NCI-H446 treated with DMSO at 0.1 percent for 48 hours (cell line): ENCODE measurements around the gene ZDHHC3.
"Not testable (repeated sequence)": the region's sequence is repeated elsewhere in the genome, so short reads cannot be mapped to it uniquely, and the experiment has no call there.

Experiments used
- DNase-seq: peaks from one replicate; lab custom pipeline; 2025; lab: John Stamatoyannopoulos, UW

Gene ZDHHC3

DNA sequence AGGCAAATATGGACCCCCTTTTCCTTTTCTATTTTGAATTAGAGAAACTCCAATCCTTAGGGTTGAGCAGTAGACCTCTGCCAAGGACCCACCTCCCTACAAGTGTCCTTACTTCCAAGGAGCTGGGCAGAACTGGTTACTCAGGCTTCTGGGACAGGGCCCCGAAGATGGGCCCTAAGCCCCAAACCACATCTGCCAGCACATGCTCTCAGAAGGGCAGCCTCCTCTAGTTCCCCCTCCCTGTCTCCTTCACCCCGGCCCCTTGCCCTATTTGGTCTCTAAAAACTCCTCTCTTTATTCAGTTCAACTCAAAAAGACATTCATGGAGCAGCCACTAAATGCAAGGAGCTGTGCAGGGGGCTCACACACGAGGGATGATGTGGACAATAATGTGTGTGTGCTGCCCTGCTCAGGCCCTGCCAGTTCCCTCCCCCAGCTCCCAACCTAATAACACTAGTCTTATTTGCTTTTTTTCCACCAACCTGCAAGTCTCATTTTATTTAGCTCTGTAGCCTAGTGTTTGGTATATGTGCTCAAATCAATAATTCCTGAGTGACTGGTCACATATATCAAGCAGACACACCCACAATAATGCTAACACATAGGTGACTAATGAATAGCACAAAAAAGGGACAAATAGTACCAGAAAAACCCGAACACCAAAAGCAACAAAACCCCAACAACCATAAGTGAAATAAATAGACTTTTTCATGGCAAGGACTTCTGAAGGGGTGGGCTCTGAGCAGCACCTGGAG, 12.2 kb downstream of the ZDHHC3 start:
- DNase-seq: no peak

DNA sequence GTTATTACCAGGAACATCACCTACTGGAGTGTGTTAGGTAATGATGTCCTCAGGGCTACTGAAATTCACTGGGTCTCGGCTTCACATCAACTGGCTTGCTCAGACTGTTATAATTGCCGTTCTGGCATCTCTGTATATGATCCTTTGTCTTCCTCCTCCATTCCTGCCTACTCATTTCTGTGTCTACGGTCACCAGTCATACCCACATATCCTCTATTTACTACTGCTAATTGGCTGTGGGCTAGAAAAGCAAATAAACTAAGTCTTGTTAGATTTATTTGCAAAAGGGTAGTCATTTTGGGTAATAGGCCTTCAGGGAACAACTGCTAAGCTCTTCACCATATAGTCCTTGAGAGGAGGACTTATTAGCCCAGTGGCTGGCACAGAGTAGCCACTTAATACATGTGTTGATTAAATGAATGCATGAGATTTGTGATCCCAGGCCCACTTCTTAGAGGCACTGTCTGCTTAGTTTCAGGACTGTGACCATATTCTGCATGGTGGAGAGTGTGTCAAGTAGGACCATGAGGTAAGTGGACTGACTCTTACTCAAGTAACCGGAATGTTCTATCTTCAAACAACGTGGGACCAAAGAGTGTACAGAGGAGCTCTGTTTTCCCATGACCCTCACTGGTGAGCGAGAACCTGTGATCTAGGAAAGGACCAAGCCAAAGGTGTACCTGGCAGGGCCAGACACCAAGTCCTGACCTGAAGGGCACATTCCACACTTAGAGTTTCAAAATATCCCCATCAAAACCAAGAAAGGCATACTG, 13.2 kb downstream of the ZDHHC3 start:
- no peak for DNase-seq

DNA sequence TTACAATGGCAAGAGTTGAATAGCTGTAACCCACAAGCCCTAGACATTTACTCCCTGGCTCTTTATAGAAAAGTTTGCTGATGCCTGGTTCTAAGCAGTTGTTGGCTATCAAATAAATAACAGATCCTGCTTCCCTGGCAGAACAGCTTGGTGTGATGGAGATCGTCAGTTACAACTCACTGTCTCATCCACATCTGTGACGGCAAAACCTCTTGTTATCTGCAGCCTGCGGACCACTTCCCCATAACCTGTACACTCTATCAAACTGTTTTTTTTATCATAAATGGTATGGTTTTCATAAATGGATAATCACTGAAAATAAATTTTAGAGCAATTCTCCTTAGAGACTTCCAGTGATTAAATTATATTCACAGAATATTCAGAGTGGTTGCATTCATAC, 14.1 kb downstream of the ZDHHC3 start:
- no peak for DNase-seq

DNA sequence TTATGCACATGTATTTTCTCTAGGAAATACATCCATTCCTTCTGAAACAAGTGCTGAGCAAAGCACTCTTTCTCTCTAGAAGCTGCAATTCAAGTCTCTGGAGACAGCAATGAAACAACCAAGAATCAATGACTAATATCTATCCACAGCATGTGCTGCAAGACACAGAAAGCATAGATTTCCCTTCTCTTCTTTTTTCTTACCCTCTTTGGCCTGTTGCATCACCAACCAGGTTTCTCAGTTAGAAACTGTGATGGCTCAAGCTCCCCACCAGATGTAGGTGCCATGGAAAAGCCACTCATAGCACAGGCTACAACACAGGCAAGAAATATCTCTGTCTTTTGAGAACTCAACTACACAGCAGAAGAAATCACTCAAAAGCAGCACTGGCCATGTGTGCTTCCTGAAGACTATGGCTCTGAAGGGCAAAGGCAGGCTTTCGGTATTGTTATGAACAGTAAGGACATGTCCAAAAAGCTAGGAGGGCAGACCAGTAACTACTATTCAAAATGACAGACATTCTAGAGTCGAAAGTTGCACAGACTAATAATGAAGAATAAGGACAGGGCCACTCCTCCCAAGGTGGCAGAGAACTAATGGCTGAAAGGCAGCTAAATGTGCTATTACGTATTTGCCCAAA, 15.5 kb downstream of the ZDHHC3 start:
- no peak for DNase-seq

DNA sequence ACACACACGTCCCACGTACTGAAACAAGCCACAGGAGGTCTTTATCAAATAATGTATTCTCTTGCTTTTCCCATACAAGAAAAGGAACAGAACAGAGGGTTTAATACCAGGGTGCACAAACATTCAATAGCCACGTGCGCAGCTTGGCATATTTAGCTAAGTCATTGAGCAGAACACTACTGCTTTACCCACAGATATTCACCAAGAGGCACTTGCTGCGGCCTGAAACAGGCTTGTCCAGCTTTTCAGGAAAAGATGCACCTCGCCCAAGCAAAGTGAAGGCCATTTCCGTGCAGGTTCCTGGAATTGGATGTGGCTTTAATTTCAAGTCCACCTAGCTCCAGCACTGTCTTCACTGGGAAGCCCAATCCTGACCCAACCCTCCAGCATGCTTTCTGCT, 17.6 kb downstream of the ZDHHC3 start:
- DNase-seq: no peak

DNA sequence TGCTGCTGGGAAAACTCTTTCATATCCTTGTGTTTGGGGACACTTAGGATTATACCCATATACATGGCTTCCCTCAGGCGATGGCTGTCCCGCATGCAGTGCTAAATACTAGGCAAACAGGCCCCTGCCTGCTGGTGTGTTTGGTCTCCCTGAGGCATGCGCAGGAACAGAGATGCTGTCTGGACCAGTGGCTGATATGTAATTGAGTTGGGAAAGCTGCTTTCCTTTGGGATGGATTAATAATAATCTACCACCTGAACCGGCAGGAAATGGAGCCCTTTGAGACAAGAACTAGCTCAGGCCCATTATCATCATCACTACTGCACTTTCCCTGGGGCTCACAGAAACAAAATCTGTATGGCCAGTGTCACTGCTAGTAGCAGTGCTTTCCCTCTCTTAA, 18.0 kb downstream of the ZDHHC3 start:
- DNase-seq: no peak

DNA sequence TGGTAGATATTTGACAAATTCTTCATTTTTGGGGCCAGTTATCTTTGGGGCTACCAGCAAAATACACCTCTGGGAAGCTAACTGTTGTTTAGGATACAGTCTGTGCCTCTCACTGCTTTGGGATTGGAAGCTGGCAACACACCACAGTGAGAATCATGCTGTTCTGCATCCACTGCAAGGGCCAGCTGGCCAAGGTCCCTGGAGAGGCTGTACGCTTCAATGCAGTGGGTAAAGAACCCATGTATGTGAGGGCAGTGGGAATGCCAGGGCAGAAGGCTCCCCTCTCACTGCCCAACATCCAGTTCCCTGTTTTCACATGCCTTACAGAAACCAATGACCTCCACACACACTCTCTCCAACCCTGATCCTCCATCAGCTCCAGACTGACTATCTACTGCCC, 20.1 kb downstream of the ZDHHC3 start:
- no peak for DNase-seq

DNA sequence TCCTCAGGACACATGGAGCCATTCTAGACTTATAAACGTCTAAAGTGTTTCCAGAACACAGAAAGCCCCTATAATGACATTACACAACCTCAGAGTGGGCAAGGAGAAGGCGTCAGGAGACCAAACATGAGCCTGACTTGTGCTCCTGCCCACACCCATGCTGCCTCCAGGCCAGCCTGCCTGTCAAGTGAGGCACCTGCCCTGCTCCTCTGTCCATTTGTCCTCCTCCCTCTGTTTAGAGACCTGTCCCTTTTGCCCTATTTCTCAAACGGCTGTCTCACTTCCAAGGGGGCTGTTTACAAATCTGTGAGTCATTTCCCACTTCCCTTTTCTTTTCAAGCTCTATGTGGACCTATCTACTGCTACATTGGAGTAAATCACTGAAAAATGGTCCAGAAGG, 21.0 kb downstream of the ZDHHC3 start:
- no peak for DNase-seq

DNA sequence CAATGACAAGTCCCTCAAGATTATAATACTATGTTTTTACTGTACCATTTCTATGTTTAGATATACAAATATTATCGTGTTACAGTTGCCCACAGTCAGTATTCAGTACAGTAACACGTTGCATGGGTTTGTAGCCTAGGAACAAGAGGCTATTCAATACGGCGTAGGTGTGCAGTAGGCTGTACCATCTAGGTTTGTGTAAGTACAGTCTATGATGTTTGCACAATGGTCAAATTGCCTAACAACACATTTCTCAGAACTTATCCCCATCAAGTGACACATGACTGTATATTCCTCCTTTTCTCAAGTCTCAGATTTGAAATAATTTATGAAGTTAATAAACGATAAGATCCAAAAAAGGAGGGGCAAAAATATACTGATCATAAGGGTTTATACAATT, 21.7 kb downstream of the ZDHHC3 start:
- no peak for DNase-seq

DNA sequence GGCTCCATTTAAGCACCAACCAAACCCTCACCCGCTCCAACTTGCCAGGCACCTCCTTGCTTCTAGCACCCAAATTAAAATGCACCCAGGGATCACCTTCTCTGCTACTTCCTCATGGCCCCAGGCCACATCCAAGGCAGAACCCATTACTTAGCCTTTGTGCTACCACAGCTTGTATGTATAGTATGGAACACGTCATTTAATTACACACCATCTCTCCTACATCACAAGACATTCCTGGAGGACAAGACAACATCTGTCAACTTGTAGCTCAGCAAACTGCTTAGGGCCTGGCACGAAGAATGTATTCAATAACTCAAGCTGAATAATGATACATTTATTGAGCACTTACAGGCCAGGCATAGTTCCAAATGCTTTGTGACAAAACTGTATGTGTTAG, 23.3 kb downstream of the ZDHHC3 start:
- DNase-seq: no peak

DNA sequence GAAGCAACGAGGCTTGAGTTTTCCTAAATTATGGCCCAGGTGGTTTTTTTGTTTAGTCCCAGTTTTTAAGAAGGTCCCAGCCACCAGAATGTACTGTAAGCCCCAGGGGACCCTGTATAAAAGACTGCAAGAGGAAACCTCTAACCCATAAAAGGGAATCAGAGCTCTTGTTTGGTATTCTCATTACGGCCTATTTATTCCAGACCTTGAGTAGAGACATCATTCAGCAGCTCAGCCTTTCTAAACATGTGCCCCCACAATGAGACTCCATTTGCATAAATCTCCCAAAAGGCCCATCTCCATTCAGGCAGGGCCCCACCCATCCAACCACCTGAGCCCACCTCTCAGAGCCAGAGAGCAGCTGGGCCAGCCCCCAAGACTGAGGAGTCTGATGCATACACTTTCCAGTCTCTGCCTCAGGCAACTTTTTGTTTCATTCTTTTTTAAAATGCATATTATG, 25.7 kb downstream of the ZDHHC3 start:
- no peak for DNase-seq

DNA sequence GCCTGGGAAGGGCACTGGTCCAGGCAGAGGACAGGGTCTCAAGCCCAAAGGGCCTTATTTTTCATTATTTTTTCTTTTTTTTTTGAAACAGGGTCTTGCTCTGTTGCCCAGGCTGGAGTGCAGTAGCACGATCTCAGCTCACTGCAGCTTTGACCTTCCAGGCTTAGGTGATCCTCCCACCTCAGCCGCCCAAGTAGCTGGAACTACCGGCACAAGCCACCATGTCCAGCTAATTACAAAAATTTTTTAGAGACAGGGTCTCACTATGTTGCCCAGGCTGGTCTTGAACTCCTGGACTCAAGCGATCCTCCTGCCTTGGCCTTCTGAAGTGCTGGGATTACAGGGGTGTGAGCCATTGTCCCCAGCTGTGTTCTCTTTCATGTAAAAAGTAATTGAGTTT, 26.2 kb downstream of the ZDHHC3 start:
- DNase-seq: not testable (repeated sequence)

DNA sequence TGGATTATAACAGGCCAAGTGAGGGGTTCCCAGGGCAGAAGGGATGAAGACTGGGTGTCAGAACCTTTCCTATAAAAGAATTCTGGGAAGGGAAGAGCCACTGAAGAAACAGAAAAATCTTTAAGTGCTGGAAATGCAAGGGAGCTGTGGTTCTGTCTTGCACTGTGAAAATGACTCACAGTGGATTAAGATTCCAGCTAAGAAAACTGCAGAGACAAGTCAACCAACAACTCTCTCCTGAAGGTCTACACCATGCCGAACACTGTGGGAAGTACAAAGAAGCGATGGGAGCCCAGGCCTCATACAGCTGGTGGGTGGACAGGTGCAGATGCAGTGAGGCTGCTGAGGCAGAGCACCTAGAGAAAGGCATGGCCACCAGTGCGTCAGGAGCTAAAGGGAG, 27.7 kb downstream of the ZDHHC3 start:
- DNase-seq: no peak

DNA sequence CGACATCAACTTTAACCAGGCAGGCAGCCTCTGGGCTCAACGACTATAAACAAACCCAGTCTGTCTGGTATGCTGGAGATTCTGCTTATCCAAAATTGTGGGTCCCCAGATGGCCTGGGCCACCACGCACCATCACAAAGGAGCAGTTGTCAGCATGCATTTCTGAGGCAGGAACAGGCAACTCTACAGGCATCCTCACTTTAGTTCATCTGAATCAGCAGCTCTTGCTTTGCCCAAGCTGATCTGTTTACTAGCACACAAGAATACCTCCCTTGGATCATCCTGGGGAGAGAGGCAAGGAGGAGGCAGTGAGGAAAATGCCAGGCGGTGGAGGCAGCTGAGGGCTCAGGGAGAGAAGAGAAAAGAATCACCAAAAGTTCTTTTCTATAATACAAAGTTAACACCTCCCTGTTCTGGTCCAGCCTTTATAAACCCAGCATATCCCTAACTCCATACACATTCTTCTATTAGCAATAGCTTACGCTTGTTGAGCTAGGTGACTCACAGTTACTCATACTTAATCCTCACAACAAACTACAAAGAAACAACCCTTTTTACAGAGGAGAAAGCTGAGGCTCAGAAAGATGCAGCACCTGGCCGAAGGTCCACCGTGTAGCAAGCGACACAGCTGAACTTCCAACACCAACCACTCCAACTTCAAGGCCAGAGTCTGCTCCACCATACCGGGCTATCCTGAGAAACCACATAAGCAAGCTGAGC, 33.6 kb downstream of the ZDHHC3 start:
- DNase-seq: no peak

DNA sequence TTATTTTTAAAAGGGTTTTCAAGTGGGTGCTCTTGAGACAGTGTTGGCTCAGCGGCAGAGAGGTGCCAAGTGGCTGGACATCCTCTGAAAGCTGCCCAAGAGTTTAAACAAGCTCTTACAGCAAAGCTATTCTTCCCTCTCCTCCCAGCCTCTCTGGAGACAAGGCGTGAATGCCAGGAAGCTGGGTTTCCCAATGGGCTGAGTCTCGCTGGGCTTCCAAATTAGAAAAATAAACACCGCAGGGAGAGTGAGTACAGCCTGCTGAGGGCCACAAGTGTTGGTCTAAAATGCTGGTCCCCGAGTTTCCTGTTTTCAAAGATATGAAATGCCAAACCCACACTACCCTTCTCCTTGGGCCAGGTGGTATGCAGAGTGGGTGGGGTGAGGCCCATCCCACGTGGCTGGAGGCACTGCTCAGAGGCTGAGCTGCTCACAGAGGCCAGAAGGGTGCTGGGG, 36.4 kb downstream of the ZDHHC3 start:
- DNase-seq: no peak

DNA sequence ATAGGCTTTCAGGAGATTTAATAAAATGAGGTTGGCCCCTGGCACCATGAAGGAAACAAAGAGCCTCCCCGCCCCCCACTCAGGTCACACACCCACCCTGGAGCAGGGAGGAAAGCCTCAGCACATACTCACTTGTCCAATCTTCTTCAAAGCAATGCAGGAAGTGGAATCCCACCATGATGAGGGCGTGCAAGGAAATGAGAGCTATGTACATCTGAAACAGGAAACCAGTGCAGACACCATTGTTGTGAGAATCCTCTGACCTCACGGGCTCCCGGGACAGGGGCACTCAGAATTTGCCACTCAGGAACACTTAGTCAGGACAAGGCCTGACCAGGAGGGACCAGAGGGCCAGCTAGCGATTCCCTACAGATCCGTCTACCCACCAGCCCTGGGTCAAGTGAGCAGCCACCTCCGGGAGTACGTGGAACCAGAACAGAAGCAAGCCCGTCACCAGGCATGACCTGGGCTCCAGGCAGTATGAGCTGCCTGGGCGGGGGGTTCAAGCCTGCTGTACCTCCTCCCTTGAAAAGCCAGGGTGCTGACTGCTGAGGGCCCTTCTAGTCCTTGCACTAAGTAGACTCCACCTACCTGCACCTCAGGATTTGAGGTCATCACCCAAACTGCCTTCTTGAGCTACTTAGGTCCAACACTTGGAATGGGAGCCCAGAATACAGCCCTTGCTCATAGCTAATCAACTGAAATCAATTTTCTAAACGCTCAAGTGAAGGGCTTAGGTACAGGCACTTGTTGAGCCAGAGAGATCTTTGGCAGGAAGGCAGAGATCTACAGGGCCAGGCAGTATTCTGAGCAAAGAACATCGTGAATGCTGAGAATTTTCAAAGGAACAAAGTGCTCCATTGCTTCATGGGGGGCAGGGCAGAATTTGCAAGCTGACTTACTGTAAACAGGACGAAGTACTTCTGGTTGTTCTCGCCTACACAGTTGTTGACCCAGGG, 42.7 kb downstream of the ZDHHC3 start:
- DNase-seq: no peak

DNA sequence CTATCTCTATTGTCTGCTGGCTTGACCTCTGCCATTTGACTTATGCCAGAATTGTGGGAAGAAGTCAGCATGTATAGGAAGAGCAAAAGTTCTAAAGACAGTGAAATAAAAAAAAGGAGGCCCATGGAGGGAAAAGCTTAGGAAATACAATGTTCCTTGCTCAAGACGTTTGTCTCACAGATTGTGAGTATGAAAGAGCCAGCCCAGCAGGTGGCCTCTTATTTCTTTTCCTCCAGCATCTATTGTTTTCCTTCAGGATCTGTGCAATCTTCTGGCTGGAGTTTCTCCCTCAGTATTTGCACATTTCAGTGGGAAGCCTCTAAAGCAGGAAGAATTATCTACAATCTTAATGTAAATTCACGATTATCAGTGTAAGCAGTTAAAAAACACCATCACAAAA, 43.7 kb downstream of the ZDHHC3 start:
- no peak for DNase-seq

DNA sequence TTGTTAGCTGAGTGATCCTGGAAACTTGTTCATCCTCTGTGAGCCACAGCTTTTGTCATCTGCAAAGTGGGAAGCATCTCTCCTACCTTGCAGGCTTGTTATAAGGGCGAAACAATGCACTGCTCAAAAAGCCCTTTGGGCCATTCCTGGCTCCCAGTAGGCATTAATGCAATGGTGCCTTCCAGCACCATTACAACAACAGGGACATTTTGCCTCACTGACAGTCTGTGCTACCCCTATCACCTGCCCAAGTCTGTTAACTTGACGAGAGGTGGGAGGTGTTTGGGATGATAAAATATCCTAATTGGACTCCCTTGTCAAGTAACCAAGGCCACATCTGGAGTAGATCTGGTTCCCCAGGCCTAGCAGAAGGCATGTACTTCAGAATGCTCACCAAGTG, 44.2 kb downstream of the ZDHHC3 start:
- DNase-seq: no peak

DNA sequence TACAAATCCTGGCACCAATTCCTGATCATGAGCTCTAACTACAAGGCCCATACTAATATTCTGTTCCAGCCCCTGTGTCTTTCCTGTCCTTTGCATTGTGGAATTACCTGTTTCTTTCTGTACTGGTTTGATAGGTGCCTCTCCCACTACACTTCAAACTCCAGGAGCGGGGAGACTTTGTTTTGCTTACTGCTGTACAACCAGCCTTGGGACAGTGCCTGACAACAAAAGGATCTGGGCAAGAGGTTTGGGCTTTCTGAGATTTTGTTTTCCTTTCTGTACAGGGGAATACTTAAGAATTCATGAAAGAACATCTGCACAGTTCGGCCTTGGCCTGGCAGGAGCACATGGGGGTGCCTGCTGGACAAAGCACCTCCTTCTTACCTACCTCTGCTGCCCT, 45.1 kb downstream of the ZDHHC3 start:
- DNase-seq: no peak

DNA sequence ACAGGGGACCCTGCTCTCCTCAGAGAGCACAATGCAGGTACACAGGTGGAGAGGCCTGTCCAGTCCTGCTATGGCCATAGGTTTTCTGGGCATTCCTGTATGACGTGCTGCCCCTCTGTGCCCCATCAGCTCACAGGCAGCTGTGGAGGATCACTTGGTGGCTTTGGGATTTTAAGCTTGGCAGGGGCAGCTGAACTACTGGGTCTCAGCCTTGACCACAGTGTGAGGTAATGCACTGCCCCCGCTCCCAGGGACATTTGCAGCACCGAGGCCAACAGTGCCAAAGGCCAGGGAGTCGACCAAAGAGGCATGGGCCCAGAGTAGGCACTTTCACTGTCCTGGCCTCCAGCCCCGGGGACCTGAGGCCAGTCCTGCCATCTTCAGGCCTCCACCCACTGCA, 46.2 kb downstream of the ZDHHC3 start:
- DNase-seq: no peak

DNA sequence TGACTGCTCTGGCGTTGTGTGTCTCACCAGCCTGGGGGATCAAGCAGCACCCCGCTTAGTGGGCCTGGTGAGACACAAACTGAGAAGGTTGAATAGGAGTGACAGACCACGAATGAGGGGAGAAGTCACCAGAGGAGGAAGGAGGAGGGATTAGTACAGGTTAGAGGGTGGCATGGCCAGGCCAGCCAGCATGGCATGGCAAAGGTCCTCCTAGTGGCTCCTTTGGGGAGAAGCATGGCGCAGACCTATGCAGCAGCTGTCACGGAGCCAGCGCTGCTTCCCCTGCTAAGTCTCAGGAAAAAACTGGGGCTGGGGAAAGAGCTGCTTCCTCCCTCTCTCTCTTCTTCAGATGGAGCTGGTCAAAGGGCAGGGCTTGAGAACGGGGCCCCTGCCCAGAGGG, 48.6 kb downstream of the ZDHHC3 start:
- no peak for DNase-seq
